IMR-90 (cell line): ENCODE data around the gene HIRA. TPM values are rescaled to one million over a fixed set of nuclear protein-coding genes. Genes with fewer than 3 reads are reported as not detected.

Source experiments
- ATAC-seq: fragments of 200-7000 bp; cut with Tn5 transposase; 2 replicates; pipeline ENCODE4 v1.9.1; 2020; ENCODE audit warnings: low read depth, mild to moderate bottlenecking, moderate library complexity
- BruUV-seq: library from RNA; stranded (reverse); fragments of 400-500 nt; replicated peaks from 2 replicates; lab custom pipeline; 2021; lab: Mats Ljungman, UMichigan
- CTCF ChIA-PET: fragments of 300-600 bp; formaldehyde crosslinking; extraction: SDS; loops from one replicate; lab custom pipeline; 2021; ENCODE audit warnings: antibody characterized with exemption; lab: Yijun Ruan, JAX
- POLR2A ChIA-PET: fragments of 300-600 bp; sonication (Branson Sonifier 250); formaldehyde crosslinking; loops from one replicate; lab custom pipeline; 2022; ENCODE audit warnings: antibody characterized with exemption; ENCODE audit not compliant: unreplicated experiment; lab: Charles Lee
- DNase-seq: peaks from one replicate; pipeline ENCODE4 v3.0.0; 2013
- H2AFZ ChIP-seq: replicated peaks from 2 replicates; pipeline ENCODE3; 2013; ENCODE audit warnings: low read length, mild to moderate bottlenecking; ENCODE audit not compliant: poor library complexity
- H2AK5ac ChIP-seq: 2 replicates; pipeline ENCODE4 v1.6.1; 2013; ENCODE audit warnings: low read depth, low read length, inconsistent platforms
- H2AK9ac ChIP-seq: replicated peaks from 2 replicates; pipeline ENCODE3; 2013; ENCODE audit warnings: mild to moderate bottlenecking, low read depth, low read length, moderate library complexity; ENCODE audit not compliant: poor library complexity
- H2BK120ac ChIP-seq: 2 replicates; pipeline ENCODE4 v1.6.1; 2013; ENCODE audit warnings: low read depth, low read length, inconsistent platforms
- H2BK15ac ChIP-seq: 3 replicates; pipeline ENCODE4 v1.6.1; 2013; ENCODE audit warnings: low read depth, low read length, inconsistent platforms
- H2BK20ac ChIP-seq: 2 replicates; pipeline ENCODE4 v1.6.1; 2013; ENCODE audit warnings: low read depth, mild to moderate bottlenecking, inconsistent platforms, low read length, moderate library complexity
- H2BK5ac ChIP-seq: 2 replicates; pipeline ENCODE4 v1.6.1; 2013; ENCODE audit warnings: mild to moderate bottlenecking, low read depth, low read length, inconsistent platforms; ENCODE audit not compliant: poor library complexity, severe bottlenecking
- H3K14ac ChIP-seq: replicated peaks from 2 replicates; pipeline ENCODE4 v1.6.1; 2013; ENCODE audit warnings: low read depth, low read length, inconsistent platforms
- H3K18ac ChIP-seq: 2 replicates; pipeline ENCODE4 v1.6.1; 2013; ENCODE audit warnings: low read depth, low read length, control low read depth
- H3K23ac ChIP-seq: 2 replicates; pipeline ENCODE4 v1.6.1; 2013; ENCODE audit warnings: low read depth, low read length, inconsistent platforms
- H3K27ac ChIP-seq: 2 replicates; pipeline ENCODE4 v1.5.1; 2013; ENCODE audit warnings: mild to moderate bottlenecking, control low read depth, low read length; ENCODE audit not compliant: insufficient read depth
- H3K27me3 ChIP-seq: 2 replicates; pipeline ENCODE4 v1.6.1; 2013; ENCODE audit warnings: low read length; ENCODE audit not compliant: control insufficient read depth, insufficient read depth
- H3K36me3 ChIP-seq: 2 replicates; pipeline ENCODE4 v1.6.1; 2013; ENCODE audit warnings: low read length, mixed read lengths; ENCODE audit not compliant: control insufficient read depth, insufficient read depth
- H3K4ac ChIP-seq: 2 replicates; pipeline ENCODE4 v1.6.1; 2013; ENCODE audit warnings: low read depth, low read length, inconsistent platforms
- H3K4me1 ChIP-seq: 2 replicates; pipeline ENCODE4 v1.6.1; 2013; ENCODE audit warnings: low read length, mixed read lengths; ENCODE audit not compliant: control insufficient read depth, insufficient read depth
- H3K4me2 ChIP-seq: 2 replicates; pipeline ENCODE4 v1.6.1; 2013; ENCODE audit warnings: low read depth, mild to moderate bottlenecking, control low read depth, low read length, moderate library complexity
- H3K4me3 ChIP-seq: 2 replicates; pipeline ENCODE4 v1.5.1; 2013; ENCODE audit warnings: low read depth, mild to moderate bottlenecking, control low read depth, low read length, moderate library complexity; ENCODE audit not compliant: insufficient read depth
- H3K56ac ChIP-seq: 2 replicates; pipeline ENCODE4 v1.6.1; 2013; ENCODE audit warnings: low read length, inconsistent platforms; ENCODE audit not compliant: insufficient read depth; ENCODE audit errors: extremely low read depth
- H3K79me1 ChIP-seq, 2 experiments: 2 replicates each; pipeline ENCODE4 v1.6.1; 2013; ENCODE audit warnings: low read length in 2 of 2, inconsistent platforms in 1 of 2, low read depth in 1 of 2
- H3K9ac ChIP-seq: 2 replicates; pipeline ENCODE4 v1.6.1; 2013; ENCODE audit warnings: low read depth, low read length, control low read depth
- H3K9me1 ChIP-seq: 2 replicates; pipeline ENCODE4 v1.6.1; 2013; ENCODE audit warnings: low read length, inconsistent platforms; ENCODE audit not compliant: insufficient read depth
- H3K9me3 ChIP-seq: 2 replicates; pipeline ENCODE4 v1.6.1; 2013; ENCODE audit warnings: low read length; ENCODE audit not compliant: control insufficient read depth, insufficient read depth
- H4K20me1 ChIP-seq: 2 replicates; pipeline ENCODE4 v1.6.1; 2013; ENCODE audit warnings: low read length, inconsistent platforms; ENCODE audit not compliant: insufficient read depth
- H4K5ac ChIP-seq: 2 replicates; pipeline ENCODE4 v1.6.1; 2013; ENCODE audit warnings: mild to moderate bottlenecking, low read depth, low read length, control low read depth
- H4K8ac ChIP-seq, 2 experiments: 2 replicates each; pipeline ENCODE4 v1.6.1; 2013; ENCODE audit warnings: low read depth in 2 of 2, low read length in 2 of 2, control low read depth in 1 of 2, inconsistent platforms in 1 of 2
- H4K91ac ChIP-seq: 2 replicates; pipeline ENCODE4 v1.6.1; 2013; ENCODE audit warnings: low read depth, low read length, inconsistent platforms; ENCODE audit not compliant: insufficient read depth
- BHLHE40 ChIP-seq: fragments of 150-350 bp; IDR thresholded peaks from 2 replicates; pipeline ENCODE4 v1.6.1; 2016; ENCODE audit warnings: mild to moderate bottlenecking, low read depth, low read length
- CEBPB ChIP-seq: IDR thresholded peaks from 2 replicates; pipeline ENCODE4 v1.6.1; 2012; ENCODE audit warnings: low read depth, low read length, improper control_type of control experiment
- CHD1 ChIP-seq: IDR thresholded peaks from 2 replicates; pipeline ENCODE4 v1.6.1; 2012; ENCODE audit warnings: low read depth, low read length, improper control_type of control experiment
- ELK1 ChIP-seq: fragments of 150-350 bp; IDR thresholded peaks from 2 replicates; pipeline ENCODE4 v1.6.1; 2016; ENCODE audit warnings: low read depth, mild to moderate bottlenecking, low read length, moderate library complexity, borderline replicate concordance
- MAFK ChIP-seq: IDR thresholded peaks from 2 replicates; pipeline ENCODE4 v1.6.1; 2012; ENCODE audit warnings: low read depth, low read length, improper control_type of control experiment
- MAZ ChIP-seq: IDR thresholded peaks from 2 replicates; pipeline ENCODE4 v1.6.1; 2012; ENCODE audit warnings: low read depth, mild to moderate bottlenecking, low read length, improper control_type of control experiment, moderate library complexity, borderline replicate concordance
- MXI1 ChIP-seq: IDR thresholded peaks from 2 replicates; pipeline ENCODE4 v1.6.1; 2012; ENCODE audit warnings: low read depth, mild to moderate bottlenecking, low read length, moderate library complexity, borderline replicate concordance
- NFE2L2 ChIP-seq: fragments of 150-350 bp; IDR thresholded peaks from 2 replicates; pipeline ENCODE4 v1.6.1; 2016; ENCODE audit warnings: low read depth, mild to moderate bottlenecking, low read length
- POLR2A ChIP-seq: IDR thresholded peaks from 2 replicates; pipeline ENCODE4 v1.6.1; 2012; ENCODE audit warnings: mild to moderate bottlenecking, low read depth, low read length
- RAD21 ChIP-seq: IDR thresholded peaks from 2 replicates; pipeline ENCODE4 v1.6.1; 2012; ENCODE audit warnings: low read length, improper control_type of control experiment
- RCOR1 ChIP-seq: IDR thresholded peaks from 2 replicates; pipeline ENCODE4 v1.6.1; 2012; ENCODE audit warnings: mild to moderate bottlenecking, low read length, improper control_type of control experiment; ENCODE audit not compliant: insufficient replicate concordance
- RFX5 ChIP-seq: IDR thresholded peaks from 2 replicates; pipeline ENCODE4 v1.8.0; 2012; ENCODE audit warnings: low read depth, mild to moderate bottlenecking, low read length, moderate library complexity
- SMC3 ChIP-seq: fragments of 150-350 bp; IDR thresholded peaks from 2 replicates; pipeline ENCODE4 v1.6.1; 2016; ENCODE audit warnings: low read depth, mild to moderate bottlenecking, antibody characterized with exemption, low read length, moderate library complexity
- WGBS, 2 experiments: methylation state at CpG; one replicate each; pipeline versions ENCODE4 v1.1.5 to v1.1.7; 2013; ENCODE audit warnings: missing lambda C conversion rate in 2 of 2; ENCODE audit not compliant: insufficient read length in 1 of 2; ENCODE audit errors: extremely low coverage in 2 of 2; 5-methylcytosine and 5-hydroxymethylcytosine counted together
- dilution Hi-C: fragments of 300-500 bp; cut with HindIII; formaldehyde crosslinking; loops from one replicate; pipeline ENCODE4 v1.14.3; 2018; ENCODE audit warnings: low sequenced_read_pairs; ENCODE audit not compliant: unreplicated experiment
- in situ Hi-C: fragments of 300-500 bp; cut with MboI; formaldehyde crosslinking; loops from 3 replicates; pipeline ENCODE4 v1.14.3; 2019; ENCODE audit warnings: low sequenced_read_pairs, inconsistent platforms, mixed read lengths
- intact Hi-C: fragments of 100-400 bp; cut with micrococcal nuclease; formaldehyde crosslinking; loops from 2 replicates; pipeline ENCODE4 v1.10.0; 2022
- polyA plus RNA-seq, 3 experiments: library from polyadenylated mRNA; depleted of rRNA; stranded (reverse); fragments of >200 nt; gene quantifications; 2 replicates each; pipeline ENCODE4 v1.2.3, GENCODE V29; 2012; ENCODE audit warnings: low replicate concordance in 1 of 3
- total RNA-seq: library from RNA; depleted of rRNA; stranded (reverse); fragments of >200 nt; gene quantifications from 2 replicates; pipeline ENCODE4 v1.2.3, GENCODE V29; 2012
- TF ChIP-seq, protein P1 (sequence below): conservative IDR thresholded peaks from 2 replicates; pipeline ENCODE4 v1.5.1; 2012; ENCODE audit warnings: mild to moderate bottlenecking, low read depth, low read length, improper control_type of control experiment

Gene HIRA
- total and polyA plus RNA-seq, 2 of the 4 experiments (the other 2 are of a cell fraction) = 14.5 to 24.2 TPM

DNA sequence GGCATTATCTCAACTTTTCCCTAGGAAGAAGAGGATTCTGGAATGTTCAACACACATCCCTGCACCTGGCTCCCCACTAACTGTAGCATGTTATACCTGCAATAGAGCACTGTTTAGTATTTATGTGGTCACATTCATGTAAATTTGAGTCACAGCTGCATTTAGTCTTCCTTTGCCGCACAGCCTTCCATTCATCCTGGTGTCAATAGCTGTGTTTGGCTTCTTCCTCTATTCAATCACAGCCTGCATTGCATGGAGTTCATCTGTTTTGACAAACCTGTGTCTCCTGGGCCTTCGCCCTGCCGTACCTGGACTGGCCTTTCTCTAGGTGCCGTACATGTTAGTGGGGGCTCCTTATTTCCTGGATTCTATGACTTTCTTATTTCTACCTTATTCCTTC lies 20.0 kb upstream of the HIRA start:
- no peak for ATAC-seq

More for the DNA sequence above, 20.0 kb upstream of the HIRA start:
- no peak overlapping the region for H2AFZ ChIP-seq
- H3K4ac ChIP-seq = no peak overlapping the region
- H2BK20ac ChIP-seq = no peak overlapping the region
- no peak overlapping the region for H3K4me2 ChIP-seq
- no peak overlapping the region for H3K18ac ChIP-seq
- dilution Hi-C loops = no loop called here
- peaks cover 46% of the 10 kb centered on the region for H3K36me3 ChIP-seq
- H3K14ac ChIP-seq = no peak overlapping the region
- WGBS, 2 experiments = no CpG with 5 or more reads among the region's 4 CpGs
- in situ Hi-C loops = no loop called here
- TF ChIP-seq NFE2L2 = no peak
- no peak for TF ChIP-seq CHD1
- no peak for TF ChIP-seq RCOR1
- no peak for TF ChIP-seq MXI1
- no peak for TF ChIP-seq SMC3
- no peak for TF ChIP-seq RFX5
- TF ChIP-seq, protein P1, sequence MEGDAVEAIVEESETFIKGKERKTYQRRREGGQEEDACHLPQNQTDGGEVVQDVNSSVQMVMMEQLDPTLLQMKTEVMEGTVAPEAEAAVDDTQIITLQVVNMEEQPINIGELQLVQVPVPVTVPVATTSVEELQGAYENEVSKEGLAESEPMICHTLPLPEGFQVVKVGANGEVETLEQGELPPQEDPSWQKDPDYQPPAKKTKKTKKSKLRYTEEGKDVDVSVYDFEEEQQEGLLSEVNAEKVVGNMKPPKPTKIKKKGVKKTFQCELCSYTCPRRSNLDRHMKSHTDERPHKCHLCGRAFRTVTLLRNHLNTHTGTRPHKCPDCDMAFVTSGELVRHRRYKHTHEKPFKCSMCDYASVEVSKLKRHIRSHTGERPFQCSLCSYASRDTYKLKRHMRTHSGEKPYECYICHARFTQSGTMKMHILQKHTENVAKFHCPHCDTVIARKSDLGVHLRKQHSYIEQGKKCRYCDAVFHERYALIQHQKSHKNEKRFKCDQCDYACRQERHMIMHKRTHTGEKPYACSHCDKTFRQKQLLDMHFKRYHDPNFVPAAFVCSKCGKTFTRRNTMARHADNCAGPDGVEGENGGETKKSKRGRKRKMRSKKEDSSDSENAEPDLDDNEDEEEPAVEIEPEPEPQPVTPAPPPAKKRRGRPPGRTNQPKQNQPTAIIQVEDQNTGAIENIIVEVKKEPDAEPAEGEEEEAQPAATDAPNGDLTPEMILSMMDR = no peak
- TF ChIP-seq MAZ = no peak
- TF ChIP-seq ELK1 = no peak
- TF ChIP-seq MAFK = no peak
- TF ChIP-seq RAD21 = no peak
- no peak for TF ChIP-seq POLR2A
- no peak for TF ChIP-seq CEBPB
- no peak for TF ChIP-seq BHLHE40
- no peak overlapping the region for H3K56ac ChIP-seq
- H3K27ac ChIP-seq = no peak overlapping the region
- no peak overlapping the region for H2AK5ac ChIP-seq
- no peak overlapping the region for H2BK5ac ChIP-seq
- no peaks in the 10 kb centered on the region for H4K20me1 ChIP-seq
- H2AK9ac ChIP-seq = no peak overlapping the region
- ChIA-PET CTCF (no interaction called here), POLR2A (no interaction called here)
- no peak overlapping the region for H2BK15ac ChIP-seq
- peaks cover 13% of the 10 kb centered on the region for H3K9me1 ChIP-seq
- peaks cover 8 to 21% of the 10 kb centered on the region in 2 experiments; a peak in 3 of 4 replicates for H3K79me1 ChIP-seq
- H3K9me3 ChIP-seq = no peaks in the 10 kb centered on the region
- no peak overlapping the region for H3K9ac ChIP-seq
- no peaks in the 10 kb centered on the region for H3K27me3 ChIP-seq
- H4K91ac ChIP-seq = no peak overlapping the region
- no peak overlapping the region for H4K8ac ChIP-seq
- no peak for DNase-seq
- TSS peak; percentile 27 for BruUV-seq
- H3K4me1 ChIP-seq = peaks cover 9% of the 10 kb centered on the region; the same call in 1 of the 2 replicates
- H3K23ac ChIP-seq = no peak overlapping the region
- no peak overlapping the region for H2BK120ac ChIP-seq
- no peak overlapping the region for H3K4me3 ChIP-seq
- intact Hi-C loops = no loop called here
- no peak overlapping the region for H4K5ac ChIP-seq
